ACHN (cell line): ENCODE measurements around the gene DHX38.
A peak's percentile ranks its signal among the peaks of the same experiment; 100 is the strongest.
"Not testable (repeated sequence)": the region's sequence is repeated elsewhere in the genome, so short reads cannot be mapped to it uniquely, and the experiment has no call there.

Experiments used
- DNase-seq: peaks from one replicate; pipeline ENCODE4 v3.0.0-alpha.2; 2015
- in situ Hi-C: cut with HindIII; loops from 2 replicates; pipeline ENCODE4 v1.10.0; 2017; ENCODE audit warnings: low sequenced_read_pairs, low pct_ligation_motif_present, low pct_unique_long_range_greater_than_20kb

DHX38 gene

GRCh38 chr16:72093448-72094265, at the start of gene DHX38, which contains the start of gene TXNL4B:
DHX38 (plus strand) TSS chr16:72093847; CDS start chr16:72096158, 2,311 bp downstream.
TXNL4B (minus strand) TSS chr16:72093620; CDS start chr16:72090749, 2,871 bp downstream.
- in situ Hi-C loops = no loop called here
- peak; percentile 100 for DNase-seq

DNA sequence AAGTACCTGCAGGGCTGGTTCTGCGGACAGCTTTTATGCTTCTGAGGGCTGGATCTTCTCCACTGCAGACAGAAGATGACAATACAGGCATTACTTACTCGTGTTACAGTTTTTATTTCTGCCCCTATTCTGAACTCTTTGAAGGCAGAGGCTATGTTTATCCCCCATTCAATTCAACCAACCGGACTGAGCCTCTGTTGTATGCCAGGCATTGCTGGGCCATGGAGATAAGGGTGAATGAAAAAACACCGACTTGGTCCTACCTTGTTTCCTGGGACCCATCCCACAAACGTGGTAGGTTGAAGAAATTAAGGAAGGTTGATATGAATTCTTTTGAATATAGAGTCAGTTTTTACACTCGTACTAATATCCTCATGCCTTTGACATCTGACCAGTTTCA, 49.4 kb upstream of the DHX38 start:
- no peak for DNase-seq
- in situ Hi-C loops = no loop called here

DNA sequence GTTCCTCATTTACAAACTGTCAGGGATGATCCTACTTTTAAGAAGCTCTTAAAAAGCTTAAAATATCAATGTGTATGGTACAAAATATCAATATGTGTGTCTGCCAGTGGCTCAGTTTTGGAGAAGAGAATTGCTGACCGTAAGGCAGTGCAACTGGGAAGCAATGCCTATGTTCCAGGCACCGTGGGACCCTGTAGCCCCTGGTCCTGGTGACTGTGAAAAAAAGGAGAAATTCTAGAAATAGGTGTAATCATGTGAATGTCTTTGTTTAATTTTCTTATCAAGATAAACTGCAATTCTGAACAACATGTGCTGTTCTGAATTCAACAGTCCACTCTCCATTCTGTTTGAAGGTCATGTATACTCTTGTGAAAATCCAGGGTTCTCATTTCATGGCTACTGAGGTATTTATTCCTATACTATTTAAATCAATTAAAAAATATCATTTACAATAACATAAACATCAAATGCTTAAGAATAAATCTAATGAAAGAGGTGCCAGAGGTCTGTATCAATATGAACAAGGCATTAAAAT, 48.8 kb upstream of the DHX38 start:
- in situ Hi-C loops = no loop called here
- DNase-seq = no peak

- DNase-seq = no peak
- in situ Hi-C loops = no loop called here
Observed at GRCh38 chr16:72049110-72049509, 44.5 kb upstream of the DHX38 start.

DNA sequence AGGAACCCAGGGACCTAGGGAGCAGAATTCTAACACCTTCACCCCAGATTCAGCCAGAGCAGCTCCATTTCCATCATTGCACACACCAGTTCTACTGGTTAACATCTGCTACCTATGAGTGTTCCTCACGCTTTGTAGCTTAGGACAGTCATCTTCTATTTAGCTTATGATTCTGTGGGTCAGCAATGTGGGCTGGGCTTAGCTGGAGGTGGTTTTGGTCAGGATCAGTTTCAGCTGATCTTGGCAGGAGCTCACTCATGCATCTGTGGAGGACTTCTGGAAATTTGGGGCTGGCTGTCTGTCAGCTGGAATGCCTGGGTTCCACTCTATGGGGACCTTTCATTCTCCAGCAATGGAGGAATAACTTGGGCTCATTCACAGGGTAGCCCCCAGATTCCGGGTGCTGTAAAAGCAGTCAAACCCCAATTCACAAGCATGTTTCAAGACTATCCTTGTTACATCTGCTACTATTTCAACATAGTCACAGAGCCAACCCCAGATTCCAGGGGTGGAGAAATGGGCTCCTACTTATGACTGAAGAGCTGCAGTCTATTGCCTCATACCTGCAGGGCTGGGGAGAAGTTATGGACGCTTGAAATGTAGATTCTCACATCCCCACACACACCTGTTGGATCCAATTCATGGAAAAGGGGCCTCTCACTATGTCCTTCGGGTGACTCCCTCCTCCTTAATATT, 42.7 kb upstream of the DHX38 start:
- DNase-seq = no peak

DNA sequence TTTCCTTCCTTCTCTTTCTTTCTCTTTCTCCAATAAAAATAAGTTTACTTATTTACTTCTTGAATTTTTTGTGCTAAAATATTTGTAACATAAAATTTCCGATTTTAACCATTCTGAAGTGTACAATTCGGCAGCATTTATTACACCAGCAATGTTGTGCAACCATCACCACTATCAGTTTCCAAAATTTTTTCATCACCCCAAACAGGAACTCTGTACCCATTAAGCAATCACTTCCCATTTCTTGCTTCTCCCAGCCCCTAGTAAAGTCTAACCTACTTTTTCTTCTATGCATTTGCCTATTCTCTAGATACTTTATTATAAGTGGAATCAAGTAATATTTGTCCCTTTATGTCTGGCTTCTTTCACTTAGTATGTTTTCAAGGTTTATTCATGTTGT, 41.8 kb upstream of the DHX38 start:
- in situ Hi-C loops = no loop called here
- DNase-seq = no peak

More for the DNA sequence above, 42.7 kb upstream of the DHX38 start:
- in situ Hi-C loops = no loop called here

DNA sequence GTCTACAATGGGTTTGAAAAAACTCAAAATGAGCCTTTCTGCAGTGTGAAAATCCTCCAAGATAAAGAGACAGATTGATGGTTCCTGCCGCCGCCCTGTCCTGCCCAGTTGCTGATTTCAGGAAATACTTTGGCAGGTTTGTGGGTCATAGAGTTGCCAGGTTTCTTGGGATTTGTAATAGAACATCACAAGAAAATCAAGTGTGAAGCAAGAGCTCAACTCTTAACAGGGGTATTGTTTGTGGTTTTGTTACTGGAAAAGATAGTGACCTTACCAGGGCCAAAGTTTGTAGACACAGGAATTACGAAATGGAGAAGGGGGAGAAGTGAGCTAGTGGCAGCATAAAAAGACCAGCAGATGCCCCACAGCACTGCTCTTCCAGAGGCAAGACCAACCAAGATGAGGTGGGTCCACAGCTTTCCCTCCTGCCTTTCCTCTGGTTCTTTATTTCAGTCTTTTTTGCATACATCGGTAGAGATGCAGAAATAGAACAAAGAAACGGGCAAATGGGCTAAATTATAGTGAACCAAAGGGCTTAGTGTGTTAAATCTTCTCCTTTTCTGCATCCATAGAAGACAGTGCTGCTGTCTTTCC, 39.3 kb upstream of the DHX38 start, which contains the start of gene HP:
Gene HP (plus strand): TSS at position 252 of the 594 bp plus-strand sequence. CDS start 148 bp downstream, at position 400.
- in situ Hi-C loops, DNase-seq: not testable (repeated sequence)

- no peak for DNase-seq
Observed at GRCh38 chr16:72055911-72056310, 37.7 kb upstream of the DHX38 start.

GRCh38 chr16:72057313-72057712, 36.3 kb upstream of the DHX38 start:
- DNase-seq, in situ Hi-C loops: not testable (repeated sequence)

More at GRCh38 chr16:72055911-72056310, 37.7 kb upstream of the DHX38 start:
- in situ Hi-C loops = no loop called here

DNA sequence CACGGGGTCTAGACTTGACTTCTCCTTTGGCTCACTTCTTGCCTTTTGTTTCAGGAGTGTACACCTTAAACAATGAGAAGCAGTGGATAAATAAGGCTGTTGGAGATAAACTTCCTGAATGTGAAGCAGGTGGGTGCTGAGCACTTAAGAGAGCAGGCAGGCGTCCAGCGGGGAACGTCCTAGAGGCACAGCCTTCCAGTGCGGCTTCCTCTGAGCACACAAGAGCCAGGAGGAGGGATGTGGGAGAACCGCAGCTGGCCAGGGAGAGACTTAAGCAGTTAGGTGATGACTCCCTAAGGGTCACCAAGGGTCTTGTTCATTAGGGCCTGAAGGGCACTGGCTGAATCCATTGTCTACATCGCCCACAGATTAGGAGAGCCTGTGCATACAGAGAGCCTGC, 34.6 kb upstream of the DHX38 start:
- DNase-seq, in situ Hi-C loops: not testable (repeated sequence)

DNA sequence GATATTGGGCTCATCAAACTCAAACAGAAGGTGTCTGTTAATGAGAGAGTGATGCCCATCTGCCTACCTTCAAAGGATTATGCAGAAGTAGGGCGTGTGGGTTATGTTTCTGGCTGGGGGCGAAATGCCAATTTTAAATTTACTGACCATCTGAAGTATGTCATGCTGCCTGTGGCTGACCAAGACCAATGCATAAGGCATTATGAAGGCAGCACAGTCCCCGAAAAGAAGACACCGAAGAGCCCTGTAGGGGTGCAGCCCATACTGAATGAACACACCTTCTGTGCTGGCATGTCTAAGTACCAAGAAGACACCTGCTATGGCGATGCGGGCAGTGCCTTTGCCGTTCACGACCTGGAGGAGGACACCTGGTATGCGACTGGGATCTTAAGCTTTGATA, 33.2 kb upstream of the DHX38 start:
- no peak for DNase-seq
- in situ Hi-C loops = no loop called here

DNA sequence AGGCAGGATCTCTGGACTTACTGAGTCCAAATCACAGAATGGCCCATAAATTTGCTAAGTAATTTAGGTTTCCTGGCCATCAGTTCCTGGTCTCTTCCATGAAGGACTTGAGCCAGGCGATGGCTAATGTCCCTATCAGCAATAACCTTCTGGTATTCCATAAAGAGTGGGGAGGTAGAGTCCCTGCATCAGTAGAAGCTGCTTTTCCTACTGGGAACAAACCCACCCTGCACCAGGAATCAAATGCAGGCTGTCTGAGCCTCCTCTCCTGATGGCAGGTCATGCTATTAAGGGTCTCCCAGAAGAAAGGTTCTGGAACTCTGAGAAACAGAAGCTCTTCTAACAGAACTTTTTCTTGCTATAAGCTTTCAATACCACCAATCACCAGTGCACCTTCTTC, 32.1 kb upstream of the DHX38 start:
- in situ Hi-C loops = no loop called here
- DNase-seq = no peak

DNA sequence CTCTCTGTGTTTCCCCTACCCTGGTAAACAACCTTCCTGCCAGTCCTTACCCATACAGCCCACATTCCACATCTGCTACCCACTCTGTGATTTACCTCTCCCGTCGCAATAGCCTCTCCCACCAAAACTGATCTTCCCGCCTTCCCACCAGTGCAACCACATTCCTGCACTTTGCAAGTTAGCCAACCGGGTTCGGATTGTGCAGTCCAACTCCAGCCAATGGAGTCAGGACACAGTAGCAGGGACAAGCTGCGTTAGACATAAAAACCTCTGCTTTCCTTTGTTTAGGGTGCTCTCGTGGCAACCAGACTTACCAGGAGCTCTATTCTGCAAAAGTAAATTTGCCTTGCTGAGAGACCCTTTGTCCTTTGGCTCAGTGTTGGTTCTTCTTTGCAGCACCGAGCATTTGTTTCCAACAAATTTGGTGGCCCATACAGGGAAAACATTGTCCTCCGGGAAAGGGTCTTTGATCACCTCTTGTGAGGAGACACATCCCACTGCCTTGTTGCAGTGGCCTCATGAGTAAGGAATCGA, 29.2 kb upstream of the DHX38 start:
- no peak for DNase-seq
- in situ Hi-C loops = no loop called here

- DNase-seq = peak; percentile 56
- in situ Hi-C loops = no loop called here
Observed at GRCh38 chr16:72066747-72067146, 26.9 kb upstream of the DHX38 start.

DNA sequence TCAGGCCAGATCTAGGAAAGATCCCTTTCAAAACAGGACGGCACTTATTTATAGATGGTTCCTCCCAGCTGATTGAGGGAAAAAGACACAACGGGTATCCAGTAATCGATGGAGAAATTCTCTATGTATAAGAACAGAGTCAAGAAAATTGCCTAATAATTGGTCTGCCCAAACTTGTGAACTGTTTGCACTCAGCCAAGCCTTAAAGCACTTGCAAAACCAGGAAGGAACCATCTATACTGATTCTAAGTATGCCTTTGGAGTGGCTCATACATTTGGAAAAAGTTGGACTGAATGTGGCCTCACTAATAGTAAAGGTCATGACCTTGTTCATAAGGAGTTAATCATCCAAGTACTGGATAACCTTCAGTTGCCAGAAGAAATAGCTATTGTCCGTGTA, 24.7 kb upstream of the DHX38 start:
- no peak for DNase-seq
- in situ Hi-C loops = no loop called here

DNA sequence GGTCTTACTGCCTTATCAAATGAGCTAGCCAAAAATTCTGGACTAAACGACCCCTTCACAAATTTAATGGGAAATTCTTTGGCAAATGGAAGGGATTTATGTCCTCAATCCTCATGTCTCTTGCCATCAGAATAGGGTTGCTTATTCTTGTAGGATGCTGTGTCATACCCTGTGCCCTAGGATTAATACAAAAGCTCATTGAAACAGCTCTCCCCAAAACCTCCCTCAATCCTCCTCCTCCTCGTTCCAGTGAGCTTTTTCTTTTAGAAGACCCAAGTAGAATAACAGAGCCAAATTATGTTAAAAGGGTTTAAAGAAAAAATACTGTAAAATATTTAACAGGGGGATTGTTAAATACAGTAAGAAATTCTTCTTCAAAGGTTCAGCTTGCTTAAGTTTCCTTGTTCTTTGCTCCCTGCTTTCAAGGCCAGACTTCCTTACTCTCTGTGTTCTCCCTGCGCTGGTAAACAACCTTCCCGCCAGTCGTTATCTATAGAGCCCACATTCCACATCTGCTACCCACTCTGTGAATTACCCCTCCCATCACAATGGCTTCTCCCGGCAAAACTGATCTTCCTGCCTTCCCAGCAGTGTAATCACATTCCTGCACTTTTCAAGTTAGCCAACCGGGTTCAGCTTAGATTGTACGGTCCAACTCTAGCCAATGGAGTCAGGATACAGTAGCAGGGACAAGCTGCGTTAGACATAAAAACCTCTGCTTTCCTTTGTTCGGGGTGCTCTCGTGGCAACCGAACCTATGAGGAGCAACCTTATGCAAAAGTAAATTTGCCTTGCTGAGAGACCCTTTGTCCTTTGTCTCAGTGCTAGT, 20.9 kb upstream of the DHX38 start:
- in situ Hi-C loops = no loop called here
- no peak for DNase-seq

GRCh38 chr16:72073560-72074230, 20.0 kb upstream of the DHX38 start:
- DNase-seq = no peak
- in situ Hi-C loops = no loop called here
